Neural cell (in vitro differentiated cells): Measurements from ENCODE around the gene SEMA7A.

Source experiments
- EP300 ChIP-seq: fragments of 450-650 bp; conservative IDR thresholded peaks from 2 replicates; pipeline ENCODE4 v1.6.1; 2014; ENCODE audit warnings: antibody characterized with exemption, mild to moderate bottlenecking, moderate library complexity; ENCODE audit not compliant: poor library complexity, severe bottlenecking
- MXI1 ChIP-seq: fragments of 450-650 bp; conservative IDR thresholded peaks from 2 replicates; pipeline ENCODE4 v1.6.1; 2014; ENCODE audit warnings: antibody characterized with exemption, mild to moderate bottlenecking; ENCODE audit not compliant: poor library complexity, severe bottlenecking
- RAD21 ChIP-seq: fragments of 450-650 bp; conservative IDR thresholded peaks from 2 replicates; pipeline ENCODE4 v1.6.1; 2014; ENCODE audit warnings: antibody characterized with exemption, mild to moderate bottlenecking, moderate library complexity

DNA sequence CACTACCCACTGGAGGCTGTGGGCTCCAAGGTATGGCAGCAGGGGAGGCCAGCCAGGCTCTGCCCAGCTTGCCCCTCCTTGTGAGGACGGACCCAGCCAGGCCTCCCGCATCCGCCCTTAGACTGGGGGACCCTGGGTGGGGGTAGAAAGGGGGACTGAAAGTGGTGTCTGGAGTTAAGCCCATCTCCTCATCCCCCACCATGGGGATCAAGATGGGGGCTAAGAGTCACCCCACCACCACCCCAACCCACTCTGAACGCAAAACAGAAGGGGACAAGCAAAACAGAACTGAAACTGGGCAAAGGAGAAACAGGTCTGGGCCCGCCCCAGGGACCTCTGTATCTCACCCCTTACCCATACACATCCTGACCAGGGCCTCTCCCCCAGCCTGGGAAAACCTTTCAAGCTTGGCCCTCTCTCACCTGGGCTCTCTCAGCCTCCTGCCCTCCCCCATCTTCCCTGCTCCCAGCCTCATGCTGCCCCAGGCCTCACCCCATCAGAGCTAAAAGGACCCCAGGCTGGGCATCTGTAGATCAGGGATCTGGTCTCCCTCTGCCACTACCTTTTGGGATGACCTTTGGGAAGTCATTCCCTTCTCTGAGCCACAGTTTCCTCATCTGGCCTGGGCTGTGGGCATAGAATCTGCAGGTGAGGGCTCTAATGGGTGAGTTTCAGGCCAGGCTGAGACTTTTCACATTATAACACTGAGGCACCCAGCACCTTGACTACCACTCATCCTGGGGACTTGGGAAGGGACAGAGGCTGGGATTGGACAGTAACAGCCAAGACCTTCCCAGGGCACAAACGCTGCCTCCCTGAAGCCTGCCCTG, 36.3 kb downstream of the SEMA7A start:
- TF ChIP-seq RAD21 (no peak), EP300 (no peak), MXI1 (no peak)
